Brain microvascular endothelial cell (primary cell): ENCODE results near the gene NDUFA5.
A peak's percentile ranks its signal among the peaks of the same experiment; 100 is the strongest.

Experiments used
- DNase-seq: peaks from one replicate; pipeline ENCODE4 v3.0.0-alpha.2; 2020
- H3K27ac ChIP-seq: fragments of 250-450 bp; sonication (Bioruptor Pico); 2 replicates; pipeline ENCODE4 v1.5.1; 2020; ENCODE audit warnings: mild to moderate bottlenecking, moderate library complexity
- H3K27me3 ChIP-seq: fragments of 250-450 bp; sonication (Bioruptor Pico); replicated peaks from 2 replicates; pipeline ENCODE4 v1.5.1; 2020; ENCODE audit warnings: mild to moderate bottlenecking
- H3K36me3 ChIP-seq: fragments of 250-450 bp; sonication (Bioruptor Pico); replicated peaks from 2 replicates; pipeline ENCODE4 v1.5.1; 2020; ENCODE audit warnings: mild to moderate bottlenecking
- H3K4me3 ChIP-seq: 2 replicates; pipeline ENCODE4 v1.5.1; 2011; ENCODE audit warnings: low read depth, mild to moderate bottlenecking, control low read depth, low read length, moderate library complexity
- in situ Hi-C: cut with HindIII; loops from 2 replicates; pipeline ENCODE4 v1.10.0; 2017; ENCODE audit warnings: low sequenced_read_pairs, low pct_ligation_motif_present
- TF ChIP-seq, protein P1 (sequence below): IDR thresholded peaks from 2 replicates; pipeline ENCODE4 v1.5.1; 2011; ENCODE audit warnings: low read depth, mild to moderate bottlenecking, moderate library complexity, low read length, control low read depth, inconsistent platforms; ENCODE audit errors: missing control alignments

NDUFA5 gene

GRCh38 chr7:123498601-123499000, 59.0 kb downstream of the NDUFA5 start:
- DNase-seq = no peak
- TF ChIP-seq, protein P1, sequence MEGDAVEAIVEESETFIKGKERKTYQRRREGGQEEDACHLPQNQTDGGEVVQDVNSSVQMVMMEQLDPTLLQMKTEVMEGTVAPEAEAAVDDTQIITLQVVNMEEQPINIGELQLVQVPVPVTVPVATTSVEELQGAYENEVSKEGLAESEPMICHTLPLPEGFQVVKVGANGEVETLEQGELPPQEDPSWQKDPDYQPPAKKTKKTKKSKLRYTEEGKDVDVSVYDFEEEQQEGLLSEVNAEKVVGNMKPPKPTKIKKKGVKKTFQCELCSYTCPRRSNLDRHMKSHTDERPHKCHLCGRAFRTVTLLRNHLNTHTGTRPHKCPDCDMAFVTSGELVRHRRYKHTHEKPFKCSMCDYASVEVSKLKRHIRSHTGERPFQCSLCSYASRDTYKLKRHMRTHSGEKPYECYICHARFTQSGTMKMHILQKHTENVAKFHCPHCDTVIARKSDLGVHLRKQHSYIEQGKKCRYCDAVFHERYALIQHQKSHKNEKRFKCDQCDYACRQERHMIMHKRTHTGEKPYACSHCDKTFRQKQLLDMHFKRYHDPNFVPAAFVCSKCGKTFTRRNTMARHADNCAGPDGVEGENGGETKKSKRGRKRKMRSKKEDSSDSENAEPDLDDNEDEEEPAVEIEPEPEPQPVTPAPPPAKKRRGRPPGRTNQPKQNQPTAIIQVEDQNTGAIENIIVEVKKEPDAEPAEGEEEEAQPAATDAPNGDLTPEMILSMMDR = no peak
- H3K4me3 ChIP-seq = no peak overlapping the region
- in situ Hi-C loops = no loop called here
- no peak overlapping the region for H3K27ac ChIP-seq
- H3K27me3 ChIP-seq = no peaks in the 10 kb centered on the region
- H3K36me3 ChIP-seq = no peaks in the 10 kb centered on the region

- no peaks in the 10 kb centered on the region for H3K27me3 ChIP-seq
- TF ChIP-seq, protein P1 = no peak
- H3K36me3 ChIP-seq = no peaks in the 10 kb centered on the region
- no peak overlapping the region for H3K27ac ChIP-seq
- no peak for DNase-seq
- in situ Hi-C loops = no loop called here
- no peak overlapping the region for H3K4me3 ChIP-seq
Measured at GRCh38 chr7:123498031-123498430, 59.6 kb downstream of the NDUFA5 start.

- TF ChIP-seq, protein P1 = peak; percentile 54
- Histone ChIP-seq H3K27ac (no peak overlapping the region), H3K27me3 (no peaks in the 10 kb centered on the region), H3K36me3 (no peaks in the 10 kb centered on the region), H3K4me3 (no peak overlapping the region)
- in situ Hi-C loops = no loop called here
- DNase-seq = peak; percentile 29
Measured at GRCh38 chr7:123494193-123494796, 63.3 kb downstream of the NDUFA5 start.

- no peak overlapping the region for H3K27ac ChIP-seq
- no peak for DNase-seq
- no peak overlapping the region for H3K4me3 ChIP-seq
- TF ChIP-seq, protein P1 = peak; percentile 41
- in situ Hi-C loops = no loop called here
- no peaks in the 10 kb centered on the region for H3K36me3 ChIP-seq
- no peaks in the 10 kb centered on the region for H3K27me3 ChIP-seq
Measured at GRCh38 chr7:123492485-123492884, 65.1 kb downstream of the NDUFA5 start.
